GM19043 (cell line): ENCODE data around the gene SECTM1.

Experiments used
- ATAC-seq: cut with Tn5 transposase; IDR thresholded peaks from one replicate; pipeline ENCODE4 v1.9.1; 2021; ENCODE audit warnings: low read depth; ENCODE audit not compliant: unreplicated experiment

The SECTM1 gene

DNA sequence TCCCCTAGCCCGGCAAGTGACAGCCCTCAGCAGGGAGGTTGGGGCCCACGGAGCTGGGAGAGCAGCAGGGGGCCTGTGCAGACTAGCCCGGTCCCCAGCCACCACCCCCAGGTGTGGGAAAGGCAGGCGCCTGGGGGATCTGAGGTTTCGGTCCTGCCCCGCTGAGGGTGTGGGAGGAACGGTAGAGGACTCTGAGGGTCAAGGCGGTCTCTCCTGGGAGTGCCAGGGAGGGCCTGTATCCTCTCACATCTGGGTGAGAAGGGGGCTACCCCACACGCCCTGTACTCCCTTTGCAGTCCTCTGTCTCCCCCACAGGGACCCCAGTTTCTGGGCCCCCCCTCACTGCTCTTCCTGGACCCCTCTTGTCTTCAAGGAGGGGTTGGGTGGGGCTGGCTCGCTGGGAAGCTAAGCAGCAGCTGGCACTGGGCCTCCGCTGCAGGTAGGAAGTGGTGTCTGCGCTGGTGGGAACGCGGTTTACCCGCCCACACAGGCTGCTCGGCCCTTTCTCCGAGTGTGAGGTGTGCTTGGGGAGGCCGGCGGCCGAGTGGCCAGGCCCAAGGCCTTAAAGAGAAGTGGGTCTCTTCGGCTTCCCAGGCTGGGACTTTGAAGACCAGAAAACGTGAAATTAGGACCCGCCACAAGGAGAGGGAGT, 31.5 kb downstream of the SECTM1 start:
- no peak for ATAC-seq

DNA sequence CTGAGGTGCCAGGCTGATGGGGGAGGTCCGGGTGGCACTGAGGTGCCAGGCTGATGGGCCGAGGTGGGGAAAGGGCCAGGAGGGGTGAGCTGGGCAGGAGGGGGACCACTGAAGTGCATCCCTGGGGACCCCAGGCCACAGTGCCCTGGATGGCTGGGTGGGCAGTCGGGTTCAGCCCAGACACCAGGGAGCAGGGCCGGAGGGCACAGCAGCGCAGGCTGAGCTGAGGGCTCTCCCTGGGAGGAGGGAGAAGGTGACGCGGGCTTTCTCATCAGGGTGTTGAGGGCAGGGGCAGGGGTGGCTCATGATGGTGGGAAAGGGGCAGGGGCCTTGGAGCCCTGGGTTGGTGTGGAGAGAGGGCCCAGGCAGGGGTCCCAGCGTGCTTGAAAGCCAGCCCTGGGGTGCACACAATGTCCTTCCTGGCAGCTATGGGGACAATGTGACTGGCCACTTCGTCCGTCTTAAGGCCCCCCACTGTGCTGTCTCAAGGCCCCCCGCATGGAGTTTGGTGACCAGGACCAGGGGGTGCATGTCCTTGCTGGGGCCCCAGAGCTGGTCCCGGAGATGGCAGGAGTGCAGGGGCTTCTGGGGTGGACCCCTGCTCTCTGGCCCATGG, 32.2 kb downstream of the SECTM1 start:
- ATAC-seq: no peak

DNA sequence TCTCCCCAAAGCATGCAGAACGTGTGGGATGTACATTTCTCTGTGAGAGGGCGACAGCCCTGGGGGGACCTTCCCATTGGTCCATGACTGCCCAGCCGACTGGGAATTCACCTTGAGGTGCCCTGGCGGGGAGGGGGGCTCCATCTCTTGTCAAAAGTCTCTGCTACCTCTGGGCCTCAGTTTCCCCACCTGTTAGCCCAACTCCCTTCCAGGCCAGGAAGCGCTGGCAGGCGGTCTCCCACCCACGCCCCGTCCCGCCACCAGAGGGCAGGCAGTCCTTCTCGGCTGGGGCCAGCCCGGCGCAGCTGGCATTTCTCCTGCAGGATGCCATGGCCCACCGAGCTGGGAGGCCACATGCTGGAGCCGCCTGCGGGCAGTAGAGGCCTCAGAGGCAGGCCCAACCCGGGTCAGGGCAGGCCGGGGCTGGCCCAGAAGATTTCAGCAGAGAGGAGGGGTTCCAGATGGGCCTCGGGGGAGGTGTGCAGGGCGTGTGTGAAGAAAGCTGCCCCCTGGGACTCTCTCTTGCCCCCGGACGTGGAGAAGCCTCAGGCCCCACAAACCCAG, 32.8 kb downstream of the SECTM1 start:
- no peak for ATAC-seq

DNA sequence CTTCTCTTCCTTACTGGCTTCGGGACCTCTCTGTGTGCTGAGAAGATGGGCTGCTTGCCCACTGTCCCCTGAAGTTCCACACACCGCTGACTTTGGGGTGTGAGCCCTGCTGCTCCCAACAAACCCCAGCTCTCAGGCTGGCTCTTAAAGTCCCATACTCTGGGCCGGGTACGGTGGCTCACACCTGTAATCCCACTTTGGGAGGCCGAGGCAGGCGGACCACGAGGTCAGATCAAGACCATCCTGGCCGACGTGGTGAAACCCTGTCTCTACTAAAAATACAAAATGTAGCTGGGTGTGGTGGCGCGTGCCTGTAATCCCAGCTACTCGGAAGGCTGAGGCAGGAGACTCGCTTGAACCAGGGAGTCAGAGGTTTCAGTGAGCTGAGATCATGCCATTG, 33.3 kb downstream of the SECTM1 start:
- no peak for ATAC-seq

DNA sequence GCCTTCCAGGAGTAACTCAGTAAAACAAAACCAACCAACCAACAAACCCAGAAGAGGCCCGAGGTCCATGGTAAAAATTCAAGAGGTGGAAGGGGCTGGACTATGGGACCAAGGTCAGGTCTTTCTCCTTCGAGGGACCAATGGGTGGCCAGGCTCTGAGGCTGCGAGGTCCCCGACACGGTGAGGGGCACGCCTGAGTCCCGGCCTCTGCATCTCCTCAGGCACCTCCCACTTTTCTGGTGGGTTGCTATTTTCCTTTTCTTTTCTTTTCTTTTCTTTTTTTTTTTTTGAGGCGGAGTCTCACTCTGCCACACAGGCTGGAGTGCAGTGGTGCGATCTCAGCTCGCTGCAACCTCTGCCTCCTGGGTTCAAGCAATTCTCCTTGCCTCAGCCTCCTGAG, 34.1 kb downstream of the SECTM1 start:
- ATAC-seq: no peak

DNA sequence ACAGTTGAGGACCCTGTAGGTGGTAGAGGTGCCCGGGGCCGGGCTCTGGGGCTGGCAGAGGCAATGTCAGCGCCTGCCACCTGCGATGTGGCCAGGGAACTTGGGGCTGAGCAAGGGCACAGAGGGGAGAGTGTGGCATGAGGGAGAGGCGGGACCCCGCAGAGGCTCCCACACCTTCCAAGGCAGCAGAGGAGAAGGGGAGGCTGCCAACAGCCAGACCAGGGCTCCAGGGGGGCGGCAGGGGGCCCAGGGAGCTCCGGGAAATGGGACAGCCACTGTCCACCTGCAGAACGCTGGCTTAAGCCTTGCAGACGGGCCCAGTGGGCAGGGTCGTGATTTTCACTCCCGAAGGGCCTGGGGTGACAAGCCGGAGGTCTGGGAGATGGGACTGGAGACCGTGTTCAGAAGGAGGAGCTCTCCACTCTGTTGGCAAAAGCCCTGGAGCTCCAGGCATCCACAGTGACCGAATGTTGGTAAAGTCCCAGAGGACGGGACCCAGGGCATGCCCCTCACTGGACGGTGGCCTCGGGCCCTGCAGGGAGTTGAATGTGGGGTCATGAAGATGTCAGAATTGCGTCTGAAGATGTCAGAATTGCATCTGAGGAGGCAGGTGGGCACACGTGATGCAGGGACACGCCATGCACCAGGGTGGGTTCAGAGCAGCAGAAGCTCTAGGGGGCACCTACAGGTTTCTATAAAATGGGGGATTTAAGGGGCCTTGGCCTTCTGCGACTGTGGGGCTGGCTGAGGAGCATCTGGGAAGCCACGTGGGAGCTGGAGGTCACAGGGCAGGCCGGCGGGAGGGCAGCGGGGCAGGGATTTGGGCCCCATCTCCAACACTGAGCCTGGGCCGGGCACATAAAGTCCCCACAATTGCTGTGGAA, 34.8 kb downstream of the SECTM1 start:
- ATAC-seq: no peak

DNA sequence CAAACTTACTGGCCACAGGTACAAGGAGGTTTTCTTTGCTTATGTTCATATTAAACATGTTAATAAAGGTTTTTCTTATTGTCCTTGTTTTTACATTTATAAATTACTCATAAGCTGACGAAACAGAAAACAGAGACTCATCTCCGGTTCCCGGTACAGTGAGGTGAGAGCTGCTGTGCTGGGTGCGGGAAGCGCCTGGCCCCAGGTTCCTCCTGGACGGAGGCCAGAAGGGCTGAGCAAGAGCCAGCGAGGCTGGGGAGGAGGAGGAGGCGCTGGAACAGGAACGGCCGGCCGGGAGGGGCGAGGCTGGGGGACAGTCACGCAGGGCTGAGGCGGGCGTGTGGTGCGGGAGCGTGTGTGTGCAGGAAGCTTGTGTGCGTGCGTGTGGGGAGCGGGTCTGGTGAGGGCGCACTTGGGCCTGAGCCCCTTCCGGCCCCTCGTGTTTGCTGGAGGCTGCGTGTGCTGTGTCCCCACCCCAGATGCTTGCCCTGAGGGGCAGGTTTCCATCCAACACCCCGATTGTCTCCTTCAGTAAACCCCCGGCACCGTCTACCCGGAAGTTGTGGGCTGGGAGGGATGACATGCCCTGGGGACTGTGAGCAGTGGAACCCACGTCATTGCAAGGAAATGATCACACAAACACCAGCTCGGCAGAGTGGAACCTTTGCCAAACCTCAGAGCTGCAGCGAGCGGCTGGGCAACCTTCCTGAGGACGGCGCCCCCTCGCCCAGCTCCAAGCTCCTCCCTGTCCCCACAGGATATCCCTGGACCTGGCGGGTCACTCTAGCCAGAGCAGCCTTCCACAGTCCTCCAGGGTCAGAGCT, 35.6 kb downstream of the SECTM1 start:
- no peak for ATAC-seq

DNA sequence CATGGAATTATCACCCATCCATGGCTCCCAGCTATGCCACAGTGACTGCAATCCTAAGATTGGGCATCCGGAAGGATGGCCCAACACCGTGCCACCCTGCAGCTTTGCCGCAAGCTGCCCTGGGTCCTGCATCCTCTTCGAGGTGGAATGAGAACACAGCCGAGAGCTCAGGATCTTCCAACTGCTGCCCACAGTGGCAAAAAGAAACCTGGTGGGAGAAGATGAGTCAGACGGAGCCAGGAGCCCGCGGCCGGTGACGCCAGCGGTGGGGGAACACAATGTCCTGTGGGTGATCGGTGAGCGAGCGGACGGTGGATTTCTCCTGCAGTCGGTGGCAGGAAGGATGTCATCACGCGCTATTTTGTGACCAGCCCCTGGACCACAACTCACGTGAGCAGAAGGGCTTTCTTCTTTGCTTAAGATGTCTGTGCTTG, 36.3 kb downstream of the SECTM1 start:
- no peak for ATAC-seq

DNA sequence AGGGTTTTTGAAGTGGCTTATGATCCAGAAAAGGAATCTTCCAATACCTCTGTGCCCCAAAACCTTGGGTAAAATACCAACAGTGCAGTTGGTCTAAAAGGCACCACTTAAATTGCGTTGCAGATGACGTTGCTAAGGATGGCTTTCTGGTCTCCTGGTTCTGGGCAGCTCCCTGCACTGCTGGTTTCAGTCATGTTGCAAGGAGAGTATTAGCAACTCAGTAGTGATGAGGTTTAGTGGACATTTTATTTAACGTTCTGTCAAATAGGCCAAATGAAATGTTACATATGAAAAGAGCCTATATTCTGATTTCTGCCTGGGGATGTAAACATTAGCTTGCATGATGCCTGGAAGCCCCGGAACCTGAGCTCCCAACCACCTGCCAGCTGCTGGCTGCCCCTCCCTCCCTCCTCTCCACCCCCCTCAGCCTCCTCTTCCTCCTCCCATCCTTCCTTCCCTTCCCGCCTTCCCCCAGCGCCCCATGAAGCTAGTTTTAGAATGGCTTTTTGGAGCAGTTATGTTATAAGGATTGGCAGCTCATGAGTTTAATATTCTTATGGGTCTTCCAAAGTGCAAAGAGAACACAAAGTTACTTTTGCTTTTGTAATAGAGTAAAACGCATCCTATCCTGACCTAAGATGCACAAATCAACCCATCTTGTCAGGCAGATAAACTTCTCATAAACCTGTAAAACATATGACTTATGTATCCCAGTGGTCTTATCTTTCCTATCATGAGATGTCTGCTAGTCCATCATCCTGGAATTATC, 36.9 kb downstream of the SECTM1 start:
- no peak for ATAC-seq

DNA sequence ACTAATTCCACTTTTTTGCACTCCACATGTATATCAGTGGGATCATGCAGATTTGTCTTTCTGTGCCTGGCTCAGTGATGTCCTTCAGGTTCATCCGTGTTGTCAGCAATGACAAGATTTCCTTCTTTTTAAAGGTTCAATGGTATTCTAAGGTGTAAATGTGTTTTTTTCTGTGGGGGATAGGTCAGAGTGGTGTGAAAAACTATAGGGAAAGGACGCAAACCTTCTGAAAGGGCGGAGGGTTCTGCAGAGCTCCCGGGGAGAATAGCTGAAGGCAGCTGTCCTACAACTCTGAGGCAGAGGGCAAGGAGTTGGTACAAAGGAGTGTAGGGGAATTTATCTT, 38.1 kb downstream of the SECTM1 start:
- ATAC-seq: no peak

DNA sequence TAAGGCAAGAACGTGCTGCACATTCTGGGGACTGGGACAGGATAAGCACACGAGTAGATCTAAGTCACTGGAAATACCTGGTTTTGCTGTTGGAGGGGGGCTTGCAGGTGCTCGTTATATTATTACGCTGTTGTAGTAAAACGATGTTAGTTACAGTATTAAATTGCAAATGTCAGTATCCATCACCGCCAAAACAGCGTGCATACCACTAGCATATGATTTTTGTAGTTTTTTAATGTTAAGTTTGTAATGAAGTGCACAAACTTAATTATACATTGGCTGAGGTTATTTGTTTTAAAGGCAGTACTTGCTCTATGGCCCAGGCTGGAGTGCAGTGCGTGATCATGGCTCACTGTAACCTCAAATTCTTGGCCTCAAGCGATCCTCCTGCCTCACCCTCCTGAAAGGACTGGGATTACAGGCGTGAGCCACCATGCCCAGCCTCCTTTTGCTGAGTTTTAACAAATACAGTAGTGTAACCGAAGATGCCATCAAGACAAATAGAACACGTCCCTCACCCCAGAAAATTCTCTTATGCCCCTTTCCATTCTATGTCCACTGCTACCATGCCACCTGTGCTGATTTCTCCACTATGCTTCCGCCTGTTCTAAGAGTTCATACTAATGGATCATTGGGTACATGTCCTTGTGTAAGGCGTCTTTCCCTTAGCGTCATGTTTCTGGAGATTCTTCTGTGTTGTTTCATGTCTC, 39.3 kb downstream of the SECTM1 start:
- no peak for ATAC-seq

DNA sequence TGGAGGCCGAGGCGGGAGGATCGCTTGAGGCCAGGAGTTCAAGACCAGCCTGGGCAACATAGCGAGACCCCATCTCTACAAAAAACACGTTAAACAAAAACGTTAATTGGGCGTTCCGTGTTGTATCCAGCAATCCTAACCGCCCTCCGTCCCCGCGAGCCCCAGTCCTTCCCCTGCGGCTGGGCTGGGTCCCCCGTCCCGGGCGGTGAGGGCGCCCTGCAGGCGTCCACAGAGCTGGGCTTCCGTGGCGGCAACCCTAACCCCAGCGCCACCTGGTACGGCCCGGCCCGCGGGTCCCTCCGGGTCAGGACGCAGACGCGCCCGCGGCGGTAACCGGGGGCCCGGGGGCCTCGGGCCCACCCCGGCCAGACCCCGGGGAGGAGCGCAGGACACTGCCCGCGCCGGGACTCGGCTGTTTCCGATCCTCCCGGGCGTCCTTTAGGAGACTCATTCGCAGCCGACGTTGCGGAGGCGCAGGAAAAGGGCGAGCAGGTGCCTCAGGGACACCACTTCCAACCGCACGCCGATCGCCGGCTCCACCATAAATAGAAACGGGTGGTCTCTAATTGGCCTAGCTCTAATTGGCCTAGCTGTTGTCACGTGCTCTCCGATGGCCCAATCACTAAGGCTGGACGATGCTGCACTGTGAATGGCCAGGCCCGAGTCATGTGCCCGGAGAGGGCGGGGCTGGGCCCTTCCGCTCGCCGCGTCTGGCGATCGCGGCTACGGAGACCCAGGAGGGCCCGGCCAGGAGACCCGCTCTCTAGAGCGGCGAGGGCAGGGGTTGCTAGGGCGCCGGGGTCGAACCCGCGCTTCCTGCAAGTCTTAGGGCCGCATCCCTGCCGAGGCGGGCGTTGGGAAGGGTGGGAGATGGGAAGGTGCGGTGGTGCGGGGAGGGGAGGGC, 41.1 kb downstream of the SECTM1 start:
- peak; percentile 95 for ATAC-seq

DNA sequence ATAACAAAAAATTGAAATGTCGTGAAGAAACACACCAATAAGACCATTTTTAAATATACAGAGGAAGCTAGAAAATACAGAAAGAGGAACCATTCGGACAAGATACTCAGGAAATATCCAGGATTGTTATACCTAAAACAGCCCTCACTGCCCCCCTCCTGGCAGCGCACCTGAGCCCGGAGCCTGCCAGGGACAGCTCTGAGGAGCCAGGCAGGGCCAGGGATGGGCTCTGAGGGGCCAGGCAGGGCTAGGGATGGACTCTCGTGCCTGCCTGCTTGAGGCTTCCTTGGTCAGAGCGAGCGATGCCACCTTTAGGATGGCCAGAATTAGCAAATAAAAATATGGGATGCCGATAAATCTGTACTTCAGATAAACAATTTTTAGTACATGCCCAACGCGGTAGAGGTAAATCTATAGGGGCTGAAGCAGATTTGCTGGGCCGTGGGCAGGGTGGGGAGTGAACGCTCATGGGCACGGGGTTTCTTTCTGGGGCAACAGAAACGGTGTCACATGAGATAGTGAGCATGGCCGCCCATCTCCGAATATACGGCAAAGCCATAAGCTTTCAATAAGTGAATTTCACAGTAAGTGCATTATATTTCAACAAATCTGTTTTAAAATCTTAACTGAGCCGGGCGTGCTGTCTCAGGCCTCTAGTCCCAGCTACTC, 41.9 kb downstream of the SECTM1 start:
- no peak for ATAC-seq

DNA sequence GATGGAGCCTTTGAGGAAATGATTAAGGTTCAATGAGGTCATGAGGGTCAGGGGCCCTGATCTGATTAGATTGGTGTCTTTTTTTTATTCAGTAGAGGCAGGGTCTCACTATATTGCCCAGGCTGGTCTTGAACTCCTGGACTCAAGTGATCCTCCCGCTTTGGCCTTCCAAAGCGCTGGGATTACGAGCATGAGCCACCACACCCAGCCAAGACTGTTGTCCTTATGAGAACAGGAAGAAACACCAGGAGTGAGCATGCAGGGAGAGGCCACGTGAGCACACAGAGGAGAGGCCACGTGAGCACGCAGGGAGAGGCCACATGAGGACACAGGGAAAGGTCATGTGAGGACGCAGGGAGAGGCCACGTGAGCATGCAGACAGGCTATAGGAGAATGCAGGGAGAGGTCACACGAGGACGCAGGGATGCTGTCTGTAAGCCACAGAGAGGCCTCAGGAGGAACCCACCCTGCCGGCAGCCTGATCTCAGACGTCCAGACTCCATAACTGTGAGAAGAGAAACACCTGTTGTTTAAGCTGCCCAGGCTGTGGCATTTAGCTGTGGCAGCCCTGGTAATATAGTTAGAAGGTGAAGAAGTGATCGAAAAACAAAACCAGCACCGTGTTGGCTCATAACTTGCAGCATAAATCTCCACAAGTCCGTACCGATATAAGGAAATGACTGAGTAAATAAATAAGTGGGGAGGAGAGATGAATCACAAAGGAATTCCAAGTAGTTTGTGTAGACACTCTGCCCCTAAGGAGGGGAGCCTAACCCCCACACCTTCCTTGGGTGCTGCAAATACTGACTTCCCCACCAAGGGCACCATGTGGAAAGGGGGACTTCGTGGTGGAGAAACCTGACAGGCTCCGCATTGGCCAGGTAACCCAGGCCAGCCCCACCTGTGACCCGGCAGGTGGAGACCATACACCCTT, 45.4 kb downstream of the SECTM1 start:
- no peak for ATAC-seq

DNA sequence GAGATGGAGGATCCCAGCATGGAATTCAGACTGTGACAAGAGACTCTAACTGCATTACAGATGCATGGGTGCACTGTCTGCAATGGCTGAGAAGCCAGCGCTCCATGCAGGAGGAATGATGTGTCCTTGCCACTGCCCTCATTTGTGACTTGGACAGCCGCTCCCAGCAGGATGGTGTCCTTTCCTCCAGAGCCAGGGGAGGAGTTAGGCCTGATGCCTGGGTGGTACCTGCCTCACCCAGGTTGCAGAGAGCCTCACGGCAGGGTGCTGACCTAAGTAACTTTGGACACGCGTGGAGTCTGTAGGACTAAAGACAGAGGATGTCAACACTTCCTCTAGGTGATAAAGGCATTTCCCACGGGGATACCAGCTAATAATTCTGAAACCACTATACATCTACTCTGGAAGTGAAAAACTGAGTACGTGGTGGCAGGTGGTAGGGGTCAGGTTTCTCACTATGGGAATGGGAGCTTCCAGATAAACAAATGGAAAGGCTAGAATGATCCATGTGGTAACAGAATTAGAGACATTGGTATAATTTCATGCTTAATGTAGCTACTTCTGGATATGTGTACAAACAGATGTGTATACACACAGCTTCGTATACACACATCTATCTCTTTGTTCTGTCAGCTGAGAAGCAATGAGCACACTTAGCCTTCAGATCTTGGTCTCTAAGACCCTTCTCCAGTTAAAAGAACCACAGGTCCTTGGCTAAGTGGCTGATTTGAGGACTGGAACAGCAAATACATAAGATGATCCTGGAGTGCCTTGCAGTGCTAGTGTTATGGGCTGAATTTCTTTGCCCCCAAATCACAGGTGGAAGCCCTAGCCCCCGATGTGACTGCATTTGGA, 46.3 kb downstream of the SECTM1 start:
- ATAC-seq: no peak

DNA sequence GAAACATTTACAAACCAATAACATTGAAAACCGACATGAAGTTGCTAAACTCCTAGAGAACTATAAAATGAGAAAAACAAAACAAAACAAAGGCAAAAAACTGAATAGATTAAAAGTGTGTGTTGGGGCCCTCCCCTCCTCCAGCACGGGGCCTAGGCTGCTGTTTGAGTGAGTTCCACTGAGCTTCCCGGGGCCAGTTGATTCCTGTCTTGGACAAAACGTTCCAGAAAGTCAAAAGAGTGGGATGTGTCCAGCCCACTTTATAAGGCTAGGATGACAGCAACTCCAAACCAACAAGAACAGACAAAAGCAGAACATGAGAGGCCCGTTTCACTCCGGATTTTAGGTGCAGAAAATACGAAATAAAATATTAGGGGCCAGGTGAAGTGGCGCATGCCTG, 48.4 kb downstream of the SECTM1 start:
- no peak for ATAC-seq
